H1 (cell line): Measurements from ENCODE around the gene TNRC6A. TPM values are rescaled to one million over a fixed set of nuclear protein-coding genes. Genes with fewer than 3 reads are reported as not detected.

ENCODE experiments used
- CTCF ChIA-PET: fragments of 300-600 bp; sonication (Branson Sonifier 250); formaldehyde crosslinking; loops from one replicate; lab custom pipeline; 2021; ENCODE audit not compliant: partially characterized antibody; lab: Charles Lee
- POLR2A ChIA-PET: fragments of 300-600 bp; sonication (Branson Sonifier 250); formaldehyde crosslinking; loops from one replicate; lab custom pipeline; 2021; ENCODE audit warnings: inconsistent platforms; ENCODE audit not compliant: partially characterized antibody; lab: Charles Lee
- DNase-seq, 2 experiments: peaks; one replicate each; pipeline versions ENCODE4 v3.0.0 to v3.0.0-alpha.2; 2010 to 2022; ENCODE audit warnings: low spot score in 2 of 2, low read depth in 1 of 2, mixed read lengths in 1 of 2
- FAIRE-seq: peaks from 2 replicates; lab custom pipeline; 2011; peaks lifted over from hg19 to GRCh38; lab: Jason Lieb, UNC
- H2AFZ ChIP-seq: 2 replicates; pipeline ENCODE4 v1.8.1; 2012; ENCODE audit warnings: low read length, inconsistent platforms
- H2AK5ac ChIP-seq: 2 replicates; pipeline ENCODE4 v1.6.1; 2013; ENCODE audit warnings: low read depth, low read length
- H2BK120ac ChIP-seq: replicated peaks from 2 replicates; pipeline ENCODE3; 2013; ENCODE audit warnings: low read depth, low read length, inconsistent platforms
- H2BK12ac ChIP-seq: 2 replicates; pipeline ENCODE4 v1.6.1; 2013; ENCODE audit warnings: low read depth, low read length
- H2BK15ac ChIP-seq: 2 replicates; pipeline ENCODE4 v1.6.1; 2013; ENCODE audit warnings: low read length
- H2BK20ac ChIP-seq: 2 replicates; pipeline ENCODE4 v1.6.1; 2013; ENCODE audit warnings: low read length
- H2BK5ac ChIP-seq: 2 replicates; pipeline ENCODE4 v1.6.1; 2013; ENCODE audit warnings: low read depth, low read length
- H3K14ac ChIP-seq: 2 replicates; pipeline ENCODE4 v1.6.1; 2013; ENCODE audit warnings: inconsistent platforms; ENCODE audit not compliant: insufficient read length
- H3K18ac ChIP-seq: 2 replicates; pipeline ENCODE4 v1.6.1; 2013; ENCODE audit warnings: low read length; ENCODE audit errors: extremely low read depth
- H3K23ac ChIP-seq: 2 replicates; pipeline ENCODE4 v1.6.1; 2013; ENCODE audit warnings: inconsistent platforms; ENCODE audit not compliant: insufficient read length
- H3K23me2 ChIP-seq: 2 replicates; pipeline ENCODE4 v1.6.1; 2013; ENCODE audit warnings: low read depth, low read length
- H3K27ac ChIP-seq: 2 replicates; pipeline ENCODE4 v1.6.1; 2011; ENCODE audit warnings: low read depth, low read length, inconsistent platforms
- H3K27me3 ChIP-seq, 4 experiments: replicated peaks in 1 of 4; 1 replicate in 1 of 4; 2 replicates in 3 of 4; pipeline versions ENCODE4 v1.6.1 to v1.8.1; 2011 to 2013; ENCODE audit warnings: low read length in 3 of 4, mild to moderate bottlenecking in 3 of 4, inconsistent platforms in 2 of 4, mixed read lengths in 2 of 4, moderate library complexity in 1 of 4; ENCODE audit not compliant: control insufficient read depth in 3 of 4, insufficient read depth in 3 of 4; ENCODE audit errors: extremely low read depth in 1 of 4
- H3K36me3 ChIP-seq, 4 experiments: 2 replicates each; pipeline versions ENCODE4 v1.6.1 to v1.8.1; 2011 to 2013; ENCODE audit warnings: mild to moderate bottlenecking in 4 of 4, low read length in 3 of 4, moderate library complexity in 2 of 4, control low read depth in 1 of 4, inconsistent platforms in 1 of 4; ENCODE audit not compliant: insufficient read depth in 4 of 4, control insufficient read depth in 2 of 4
- H3K4ac ChIP-seq: replicated peaks from 2 replicates; pipeline ENCODE3; 2013; ENCODE audit warnings: low read length, low read depth, mixed read lengths, inconsistent platforms; ENCODE audit not compliant: insufficient read length
- H3K4me1 ChIP-seq, 4 experiments: replicated peaks in 1 of 4; 1 replicate in 1 of 4; 2 replicates in 3 of 4; pipeline versions ENCODE4 v1.6.1 to v1.8.1; 2011 to 2013; ENCODE audit warnings: low read length in 3 of 4, inconsistent platforms in 2 of 4, mixed read lengths in 1 of 4; ENCODE audit not compliant: insufficient read depth in 4 of 4, control insufficient read depth in 3 of 4
- H3K4me2 ChIP-seq, 2 experiments: 2 replicates each; pipeline versions ENCODE4 v1.6.1 to v1.8.1; 2011 to 2013; ENCODE audit warnings: low read depth in 2 of 2, low read length in 2 of 2, control low read depth in 1 of 2, inconsistent platforms in 1 of 2, mild to moderate bottlenecking in 1 of 2; ENCODE audit not compliant: insufficient read depth in 1 of 2
- H3K4me3 ChIP-seq, 4 experiments: fragments of 200-600, 300-600 bp in 1 of 4; sonication (generic), shearing (Covaris generic), sonication (Bioruptor Twin) in 1 of 4; 2 replicates each; pipeline versions ENCODE4 v1.5.1 to v1.8.1; 2011 to 2016; ENCODE audit warnings: low read length in 4 of 4, low read depth in 3 of 4, control low read depth in 2 of 4, inconsistent platforms in 2 of 4, mild to moderate bottlenecking in 2 of 4, mixed read lengths in 1 of 4, moderate library complexity in 1 of 4; ENCODE audit not compliant: insufficient read depth in 2 of 4; ENCODE audit errors: extremely low read depth in 1 of 4
- H3K56ac ChIP-seq: replicated peaks from 2 replicates; pipeline ENCODE3; 2013; ENCODE audit warnings: low read depth, mild to moderate bottlenecking, mixed read lengths, low read length, inconsistent platforms; ENCODE audit not compliant: insufficient read length
- H3K79me1 ChIP-seq: 2 replicates; pipeline ENCODE4 v1.6.1; 2013; ENCODE audit warnings: low read depth, low read length, control low read depth
- H3K79me2 ChIP-seq, 2 experiments: 2 replicates each; pipeline versions ENCODE4 v1.6.1 to v1.8.1; 2012 to 2013; ENCODE audit warnings: low read length in 2 of 2, mild to moderate bottlenecking in 2 of 2, inconsistent platforms in 1 of 2; ENCODE audit not compliant: insufficient read depth in 2 of 2, control insufficient read depth in 1 of 2
- H3K9ac ChIP-seq, 4 experiments: replicated peaks in 1 of 4; 1 replicate in 1 of 4; 2 replicates in 3 of 4; pipeline versions ENCODE4 v1.6.1 to v1.8.1; 2011 to 2013; ENCODE audit warnings: low read depth in 3 of 4, low read length in 3 of 4, control low read depth in 2 of 4, mild to moderate bottlenecking in 2 of 4, moderate library complexity in 2 of 4, inconsistent platforms in 1 of 4; ENCODE audit errors: extremely low read depth in 1 of 4
- H3K9me3 ChIP-seq, 2 experiments: 2 replicates each; pipeline versions ENCODE4 v1.6.1 to v1.8.1; 2012 to 2013; ENCODE audit warnings: mild to moderate bottlenecking in 2 of 2, moderate library complexity in 2 of 2, control low read depth in 1 of 2, inconsistent platforms in 1 of 2, low read depth in 1 of 2, low read length in 1 of 2, mixed read lengths in 1 of 2; ENCODE audit not compliant: insufficient read depth in 2 of 2
- H4K20me1 ChIP-seq, 2 experiments: replicated peaks in 1 of 2; 2 replicates each; pipeline versions ENCODE3 to v1.8.1; 2011 to 2013; ENCODE audit warnings: inconsistent platforms in 2 of 2, low read length in 2 of 2, mild to moderate bottlenecking in 1 of 2; ENCODE audit not compliant: insufficient read depth in 2 of 2, control insufficient read depth in 1 of 2
- H4K5ac ChIP-seq: 2 replicates; pipeline ENCODE4 v1.6.1; 2013; ENCODE audit warnings: low read length, low read depth, mixed read lengths, inconsistent platforms; ENCODE audit not compliant: insufficient read length
- H4K8ac ChIP-seq: 2 replicates; pipeline ENCODE4 v1.8.0; 2013; ENCODE audit warnings: mild to moderate bottlenecking, moderate library complexity, low read length, inconsistent platforms; ENCODE audit not compliant: insufficient read depth; ENCODE audit errors: extremely low read depth
- H4K91ac ChIP-seq: replicated peaks from 2 replicates; pipeline ENCODE3; 2013; ENCODE audit warnings: low read length, mixed read lengths, inconsistent platforms; ENCODE audit not compliant: insufficient read length
- ATF3 ChIP-seq: IDR thresholded peaks from 2 replicates; pipeline ENCODE4 v1.6.1; 2011; ENCODE audit warnings: low read depth, mild to moderate bottlenecking, low read length; ENCODE audit not compliant: insufficient read depth
- BRCA1 ChIP-seq: IDR thresholded peaks from 2 replicates; pipeline ENCODE4 v1.6.1; 2012; ENCODE audit warnings: low read depth, low read length, improper control_type of control experiment
- CBX5 ChIP-seq: fragments of 300-800, 300-1000 bp; sonication (generic); IDR thresholded peaks from 2 replicates; pipeline ENCODE4 v1.7.1; 2016; ENCODE audit warnings: antibody characterized with exemption, low read length, low read depth
- CTBP2 ChIP-seq: IDR thresholded peaks from 2 replicates; pipeline ENCODE4 v1.7.0; 2011; ENCODE audit warnings: borderline replicate concordance, mild to moderate bottlenecking, moderate library complexity, mixed read lengths, low read length; ENCODE audit not compliant: insufficient read depth, insufficient read length
- GTF2F1 ChIP-seq: IDR thresholded peaks from 2 replicates; pipeline ENCODE4 v1.6.1; 2012; ENCODE audit warnings: low read depth, low read length, improper control_type of control experiment, borderline replicate concordance
- HDAC6 ChIP-seq: IDR thresholded peaks from one replicate; pipeline ENCODE4 v1.7.1; 2012; ENCODE audit warnings: low read depth, mild to moderate bottlenecking, inconsistent platforms, low read length, moderate library complexity
- KDM4A ChIP-seq: IDR thresholded peaks from one replicate; pipeline ENCODE4 v1.7.1; 2012; ENCODE audit warnings: low read depth, mild to moderate bottlenecking, moderate library complexity, low read length, inconsistent platforms; ENCODE audit not compliant: severe bottlenecking
- PHF8 ChIP-seq: fragments of 200-600 bp; sonication (generic); conservative IDR thresholded peaks from 2 replicates; pipeline ENCODE4 v1.7.1; 2012; ENCODE audit warnings: low read depth, mild to moderate bottlenecking, inconsistent platforms, low read length, moderate library complexity
- SIRT6 ChIP-seq: IDR thresholded peaks from one replicate; pipeline ENCODE4 v1.7.1; 2012; ENCODE audit warnings: low read length, inconsistent platforms
- ZNF274 ChIP-seq: IDR thresholded peaks from 2 replicates; pipeline ENCODE4 v1.7.0; 2012; ENCODE audit warnings: low read length, borderline replicate concordance; ENCODE audit errors: extremely low read depth
- WGBS, 2 experiments: shearing (Covaris generic) in 1 of 2; methylation state at CpG; one replicate each; pipeline versions ENCODE4 v1.1.6 to v1.1.7; 2013 to 2015; ENCODE audit warnings: low lambda C conversion rate in 2 of 2, mixed read lengths in 2 of 2, inconsistent platforms in 1 of 2, low coverage in 1 of 2, missing lambda C conversion rate in 1 of 2; ENCODE audit not compliant: insufficient replicate concordance in 2 of 2, insufficient coverage in 1 of 2, insufficient read length in 1 of 2; ENCODE audit errors: extremely low coverage in 1 of 2, missing lambda C conversion rate in 1 of 2; 5-methylcytosine and 5-hydroxymethylcytosine counted together
- polyA plus RNA-seq, 7 experiments: library from polyadenylated mRNA; depleted of rRNA in 3 of 7; stranded (reverse) in 5 of 7; unstranded in 2 of 7; fragments of >200 nt in 5 of 7; fragments of 200-250 nt in 2 of 7; gene quantifications; 1 replicate in 5 of 7; 2 replicates in 1 of 7; 4 replicates in 1 of 7; pipeline versions ENCODE4 v1.2.1 to v1.2.3, GENCODE V29; 2011 to 2013; ENCODE audit warnings: missing spikeins in 2 of 7, mixed read lengths in 2 of 7
- total RNA-seq: library from RNA; stranded (reverse); fragmentation: NEBNext Ultra II Directional; extraction: Animal tissue kit (Norgen Biotek cat#: 25700); gene quantifications from 2 replicates; pipeline ENCODE4 v1.2.1, GENCODE V29; 2021

Gene TNRC6A
- total and polyA plus RNA-seq, 2 of the 8 experiments (the other 6 are each of a cell fraction or from before 2014, with no cell fraction given): 67.6 to 103 TPM

- Histone ChIP-seq H4K91ac (no peak overlapping the region), H2BK20ac (0 out of 2 replicates have a peak overlapping the region, but pooled peaks have one; percentile 2), H3K23ac (no peak overlapping the region), H3K9ac (no peak overlapping the region), H3K4me2 (peak overlapping the region in 1 of 2 experiments; percentile 2; a peak in 1 of 4 replicates), H3K56ac (no peak overlapping the region), H2AK5ac (no peak overlapping the region), H3K4me1 (peaks cover 1 to 17% (median 6%) of the 10 kb centered on the region in 4 experiments; a peak in 6 of 7 replicates), H3K79me2 (no peaks in the 10 kb centered on the region), H3K4ac (no peak overlapping the region), H3K18ac (no peak overlapping the region), H3K9me3 (no peaks in the 10 kb centered on the region), H2BK5ac (no peak overlapping the region), H3K23me2 (no peaks in the 10 kb centered on the region), H3K14ac (no peak overlapping the region), H2BK120ac (no peak overlapping the region), H2BK15ac (no peak overlapping the region), H2AFZ (no peak overlapping the region), H3K36me3 (no peaks in the 10 kb centered on the region), H3K4me3 (no peak overlapping the region), H3K79me1 (no peaks in the 10 kb centered on the region), H4K20me1 (no peaks in the 10 kb centered on the region), H4K5ac (no peak overlapping the region), H3K27me3 (no peaks in the 10 kb centered on the region), H2BK12ac (0 out of 2 replicates have a peak overlapping the region, but pooled peaks have one; percentile 34), H4K8ac (no peak overlapping the region), H3K27ac (no peak overlapping the region)
- DNase-seq: no peak
- 77% methylated on average over 5 of the region's 5 CpGs; no CpG with 5 or more reads in 1 of the 2 experiments for WGBS, 2 experiments
- FAIRE-seq: no peak
- POLR2A ChIA-PET: interaction anchor here (0.8 to 1.6 kb wide), 6 partner anchors 14 to 143 kb away, joined by 3 to 5 read pairs (median 4); no protein-coding TSS in a partner anchor
- CTCF ChIA-PET: interaction anchor here (0.5 to 1.5 kb wide), 4 partner anchors 10 to 221 kb away, joined by 3 to 8 read pairs (median 4); no protein-coding TSS in a partner anchor
- TF ChIP-seq HDAC6 (no peak), KDM4A (no peak), ZNF274 (no peak), ATF3 (no peak), SIRT6 (no peak), GTF2F1 (no peak), CTBP2 (no peak), PHF8 (no peak), BRCA1 (no peak), CBX5 (no peak)
Observed at GRCh38 chr16:24683847-24684493, 45.5 kb upstream of the TNRC6A start.
